Muscle layer of colon (tissue), 2 donors: ENCODE results near the gene KRT33B.

ENCODE experiments used
- H3K27ac ChIP-seq: one replicate; pipeline ENCODE4 v1.7.0; 2013; ENCODE audit warnings: low read depth, mild to moderate bottlenecking, low read length, moderate library complexity
- H3K27me3 ChIP-seq, 2 donors: one replicate each; pipeline ENCODE4 v1.7.0; 2013; ENCODE audit warnings: low read length in 2 of 2, mild to moderate bottlenecking in 2 of 2; ENCODE audit not compliant: insufficient read depth in 2 of 2, control insufficient read depth in 1 of 2
- H3K36me3 ChIP-seq: one replicate; pipeline ENCODE4 v1.7.0; 2013; ENCODE audit warnings: mild to moderate bottlenecking, low read length; ENCODE audit not compliant: insufficient read depth
- H3K4me1 ChIP-seq: one replicate; pipeline ENCODE4 v1.7.0; 2013; ENCODE audit warnings: mild to moderate bottlenecking, low read length; ENCODE audit not compliant: insufficient read depth
- H3K4me3 ChIP-seq, 2 donors: one replicate each; pipeline ENCODE4 v1.7.0; 2013; ENCODE audit warnings: low read length in 2 of 2, low read depth in 1 of 2, mild to moderate bottlenecking in 1 of 2, moderate library complexity in 1 of 2
- H3K9ac ChIP-seq: one replicate; pipeline ENCODE4 v1.7.0; 2013; ENCODE audit warnings: low read length
- H3K9me3 ChIP-seq: one replicate; pipeline ENCODE4 v1.7.0; 2013; ENCODE audit warnings: mild to moderate bottlenecking, low read length
- donor health status: abdominal sarcoma.
- donor health status: Adenocarcinoma of cecum.

Gene KRT33B

GRCh38 chr17:41318231-41318630 lies 51.4 kb downstream of the KRT33B start:
- H3K27me3 ChIP-seq, result no peaks in the 10 kb centered on the region
- no peaks in the 10 kb centered on the region for H3K36me3 ChIP-seq
- H3K9me3 ChIP-seq, result no peaks in the 10 kb centered on the region
- no peaks in the 10 kb centered on the region for H3K4me1 ChIP-seq
- no peak overlapping the region for H3K4me3 ChIP-seq
- no peak overlapping the region for H3K27ac ChIP-seq
- no peak overlapping the region for H3K9ac ChIP-seq

GRCh38 chr17:41315814-41316445 lies 53.7 kb downstream of the KRT33B start:
- H3K27ac ChIP-seq, result no peak overlapping the region
- no peaks in the 10 kb centered on the region for H3K27me3 ChIP-seq
- H3K4me1 ChIP-seq, result no peaks in the 10 kb centered on the region
- H3K36me3 ChIP-seq, result no peaks in the 10 kb centered on the region
- no peak overlapping the region for H3K4me3 ChIP-seq
- H3K9ac ChIP-seq, result no peak overlapping the region
- H3K9me3 ChIP-seq, result no peaks in the 10 kb centered on the region

- H3K27ac ChIP-seq, result no peak within 1 kb of the TSS
- H3K27me3 ChIP-seq, result no peaks in the 10 kb centered on the region
- H3K9ac ChIP-seq, result no peak within 1 kb of the TSS
- no peaks in the 10 kb centered on the region for H3K36me3 ChIP-seq
- no peaks in the 10 kb centered on the region for H3K4me1 ChIP-seq
- no peaks in the 10 kb centered on the region for H3K9me3 ChIP-seq
- H3K4me3 ChIP-seq, result no peak within 1 kb of the TSS
Measured at GRCh38 chr17:41315204-41315794, 54.3 kb downstream of the KRT33B start, which contains the start of gene KRTAP17-1. KRTAP17-1 (minus strand) TSS chr17:41315710; CDS start chr17:41315650, 60 bp downstream.
